Natural killer cell (primary cell): ENCODE data around the gene GRM4. TPM values are rescaled to one million over a fixed set of nuclear protein-coding genes. Genes with fewer than 3 reads are reported as not detected.

Experiments
- ATAC-seq, 3 donors: fragments of 150-1000 bp in 2 of 3; fragments of 200-7000 bp in 1 of 3; cut with Tn5 transposase; 1 replicate in 1 of 3; 2 replicates in 2 of 3; pipeline ENCODE4 v1.10.0; 2021; ENCODE audit warnings: mild to moderate bottlenecking in 2 of 3, moderate library complexity in 2 of 3
- DNase-seq, 2 donors: peaks; one replicate each; pipeline versions ENCODE4 v3.0.0 to v3.0.0-alpha.2; 2013 to 2021; ENCODE audit warnings: mixed read lengths in 1 of 2
- H3K27ac ChIP-seq: one replicate; pipeline ENCODE4 v1.5.1; 2013; ENCODE audit warnings: mild to moderate bottlenecking, low read length
- H3K27me3 ChIP-seq: one replicate; pipeline ENCODE4 v1.6.1; 2013; ENCODE audit warnings: low read length; ENCODE audit not compliant: control insufficient read depth, insufficient read depth
- H3K36me3 ChIP-seq: one replicate; pipeline ENCODE4 v1.6.1; 2013; ENCODE audit warnings: low read length; ENCODE audit not compliant: control insufficient read depth, insufficient read depth
- H3K4me1 ChIP-seq: one replicate; pipeline ENCODE4 v1.6.1; 2013; ENCODE audit warnings: low read length; ENCODE audit not compliant: control insufficient read depth, insufficient read depth
- H3K4me3 ChIP-seq: one replicate; pipeline ENCODE4 v1.5.1; 2013; ENCODE audit warnings: low read length
- H3K9me3 ChIP-seq: one replicate; pipeline ENCODE4 v1.6.1; 2013; ENCODE audit warnings: low read length; ENCODE audit not compliant: control insufficient read depth, insufficient read depth
- H3K27ac Mint-ChIP-seq, 2 donors: one replicate each; pipeline ENCODE4 v1.8.0; 2022; ENCODE audit warnings: mild to moderate bottlenecking in 2 of 2, mixed read lengths in 2 of 2, moderate library complexity in 1 of 2
- H3K27me3 Mint-ChIP-seq, 2 donors: one replicate each; pipeline ENCODE4 v1.8.0; 2022; ENCODE audit warnings: low read depth in 2 of 2, mixed read lengths in 2 of 2
- H3K36me3 Mint-ChIP-seq: one replicate; pipeline ENCODE4 v1.8.0; 2022; ENCODE audit warnings: mixed read lengths
- H3K4me1 Mint-ChIP-seq, 2 donors: one replicate each; pipeline ENCODE4 v1.8.0; 2022; ENCODE audit warnings: mixed read lengths in 2 of 2
- H3K4me3 Mint-ChIP-seq: one replicate; pipeline ENCODE4 v1.8.0; 2022; ENCODE audit warnings: mild to moderate bottlenecking, moderate library complexity, mixed read lengths
- H3K9me3 Mint-ChIP-seq, 2 donors: one replicate each; pipeline ENCODE4 v1.8.0; 2022; ENCODE audit warnings: mixed read lengths in 2 of 2
- CTCF ChIP-seq: fragments of 200-600 bp; IDR thresholded peaks from one replicate; pipeline ENCODE4 v1.8.0; 2022; ENCODE audit warnings: antibody characterized with exemption
- WGBS: methylation state at CpG from one replicate; pipeline ENCODE4 v1.1.7; 2013; ENCODE audit warnings: missing lambda C conversion rate; ENCODE audit not compliant: insufficient coverage; 5-methylcytosine and 5-hydroxymethylcytosine counted together
- intact Hi-C: fragments of 100-400 bp; cut with micrococcal nuclease; formaldehyde crosslinking; loops from one replicate; pipeline ENCODE4 v1.14.2; 2022
- total RNA-seq, 4 donors: library from RNA; stranded (reverse); fragments of 120-200 nt in 1 of 4; gene quantifications; one replicate each; pipeline versions ENCODE4 v1.2.3 to v1.2.4, GENCODE V29; 2013 to 2022

The GRM4 gene
- total RNA-seq, 3 donors from 2014 or later (not counting 1 experiment from before 2014, with no cell fraction given), result not detected

GRCh38 chr6:34052918-34053608 is 92.8 kb downstream of the GRM4 start:
- intact Hi-C loops, result no loop called here
- Histone ChIP-seq H3K36me3 (no peaks in the 10 kb centered on the region), H3K9me3 (no peaks in the 10 kb centered on the region), H3K27ac (no peak overlapping the region), H3K4me3 (no peak overlapping the region), H3K4me1 (no peaks in the 10 kb centered on the region), H3K27me3 (no peaks in the 10 kb centered on the region)
- Mint-ChIP-seq H3K4me3 (no peak overlapping the region), H3K36me3 (no peaks in the 10 kb centered on the region), H3K27me3 (peaks cover 33 to 40% of the 10 kb centered on the region in 2 donors), H3K27ac (no peak overlapping the region), H3K9me3 (no peaks in the 10 kb centered on the region), H3K4me1 (peaks cover 7 to 10% of the 10 kb centered on the region in 2 donors)
- ATAC-seq, result no peak
- WGBS, result 87% methylated on average over 7 of the region's 7 CpGs
- no peak for DNase-seq
- TF ChIP-seq CTCF, result no peak

GRCh38 chr6:34052071-34052825 is 93.6 kb downstream of the GRM4 start:
- Mint-ChIP-seq H3K4me1 (peaks cover 7 to 10% of the 10 kb centered on the region in 2 donors), H3K27ac (no peak overlapping the region), H3K9me3 (no peaks in the 10 kb centered on the region), H3K27me3 (peaks cover 27 to 37% of the 10 kb centered on the region in 2 donors), H3K4me3 (no peak overlapping the region), H3K36me3 (no peaks in the 10 kb centered on the region)
- DNase-seq (no peak), ATAC-seq (no peak)
- Histone ChIP-seq H3K27ac (no peak overlapping the region), H3K4me1 (no peaks in the 10 kb centered on the region), H3K27me3 (no peaks in the 10 kb centered on the region), H3K36me3 (no peaks in the 10 kb centered on the region), H3K4me3 (no peak overlapping the region), H3K9me3 (no peaks in the 10 kb centered on the region)
- intact Hi-C loops, result no loop called here
- no peak for TF ChIP-seq CTCF
- 84% methylated on average over 8 of the region's 8 CpGs for WGBS

DNA sequence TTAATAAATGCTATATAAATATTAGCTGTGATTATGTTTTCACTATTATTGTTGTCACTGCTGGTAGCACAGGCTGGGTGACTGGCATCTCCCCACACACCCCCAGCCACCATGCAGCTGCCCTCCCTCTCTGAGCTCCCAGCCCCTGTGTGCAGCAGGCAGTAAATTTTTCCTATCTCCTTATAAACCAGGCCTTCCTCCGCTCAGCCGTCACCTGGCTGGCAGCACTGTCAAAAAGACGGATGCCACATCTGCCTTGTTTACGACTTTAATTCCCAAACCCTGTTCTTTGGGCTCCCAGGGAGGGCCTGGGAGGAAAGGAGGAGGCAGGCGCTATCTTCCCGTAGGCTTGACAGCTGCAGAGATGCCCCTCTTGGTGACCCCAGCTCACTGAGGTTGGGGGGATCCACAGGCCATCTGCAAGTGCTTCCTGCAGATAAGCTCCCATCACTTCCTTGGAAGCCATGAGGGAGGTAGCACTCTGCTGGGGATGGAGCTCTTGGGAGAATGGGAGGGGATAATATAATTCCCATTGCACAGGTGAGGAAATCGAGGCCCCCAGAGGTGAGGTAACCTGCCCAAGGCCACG is 94.5 kb downstream of the GRM4 start:
- 47% methylated on average over 8 of the region's 8 CpGs for WGBS
- H3K4me3 Mint-ChIP-seq, result no peak overlapping the region
- no peak overlapping the region for H3K27ac Mint-ChIP-seq
- intact Hi-C loops, result no loop called here
- no peak for TF ChIP-seq CTCF
- no peak overlapping the region for H3K27ac ChIP-seq
- no peak overlapping the region for H3K4me3 ChIP-seq
- no peaks in the 10 kb centered on the region for H3K9me3 Mint-ChIP-seq
- no peaks in the 10 kb centered on the region for H3K4me1 ChIP-seq
- ATAC-seq (no peak), DNase-seq (no peak)
- H3K27me3 Mint-ChIP-seq, result peaks cover 27 to 37% of the 10 kb centered on the region in 2 donors
- no peaks in the 10 kb centered on the region for H3K27me3 ChIP-seq
- no peaks in the 10 kb centered on the region for H3K36me3 Mint-ChIP-seq
- no peaks in the 10 kb centered on the region for H3K36me3 ChIP-seq
- H3K4me1 Mint-ChIP-seq, result peaks cover 7 to 10% of the 10 kb centered on the region in 2 donors
- no peaks in the 10 kb centered on the region for H3K9me3 ChIP-seq
